GM21526 (cell line): ENCODE results near the gene TRIO.
A peak's percentile ranks its signal among the peaks of the same experiment; 100 is the strongest.

Source experiments
- ATAC-seq: cut with Tn5 transposase; IDR thresholded peaks from one replicate; pipeline ENCODE4 v1.9.1; 2021; ENCODE audit warnings: moderate library complexity; ENCODE audit not compliant: unreplicated experiment, low FRiP score

TRIO gene

GRCh38 chr5:14277385-14278320 is 134.5 kb downstream of the TRIO start:
- peak; percentile 66 for ATAC-seq

DNA sequence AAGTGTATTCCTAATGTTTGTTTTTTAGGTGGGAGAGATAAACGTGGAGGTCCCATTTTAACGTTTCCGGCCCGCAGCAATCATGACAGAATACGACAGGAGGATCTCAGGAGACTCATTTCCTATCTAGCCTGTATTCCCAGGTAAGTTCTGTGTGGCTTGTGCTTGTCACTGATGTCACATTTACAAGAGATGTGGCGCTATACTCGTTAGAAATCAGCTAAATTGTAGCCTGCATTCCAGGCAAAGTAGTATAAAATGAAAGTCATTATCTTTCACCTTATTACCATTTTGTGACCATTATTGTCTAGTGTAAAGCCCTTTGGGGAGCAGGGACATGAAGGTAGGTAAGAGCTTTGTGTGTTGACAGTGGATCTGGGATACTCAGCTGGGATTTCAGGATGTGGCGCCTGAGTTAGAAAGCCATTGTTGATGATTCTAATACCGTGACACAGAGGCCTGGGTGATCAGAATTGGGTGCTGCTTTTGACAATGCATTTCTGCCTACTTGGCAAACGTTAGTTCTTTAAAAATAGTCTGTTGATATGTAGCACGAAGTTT is 137.2 kb downstream of the TRIO start:
- no peak for ATAC-seq

DNA sequence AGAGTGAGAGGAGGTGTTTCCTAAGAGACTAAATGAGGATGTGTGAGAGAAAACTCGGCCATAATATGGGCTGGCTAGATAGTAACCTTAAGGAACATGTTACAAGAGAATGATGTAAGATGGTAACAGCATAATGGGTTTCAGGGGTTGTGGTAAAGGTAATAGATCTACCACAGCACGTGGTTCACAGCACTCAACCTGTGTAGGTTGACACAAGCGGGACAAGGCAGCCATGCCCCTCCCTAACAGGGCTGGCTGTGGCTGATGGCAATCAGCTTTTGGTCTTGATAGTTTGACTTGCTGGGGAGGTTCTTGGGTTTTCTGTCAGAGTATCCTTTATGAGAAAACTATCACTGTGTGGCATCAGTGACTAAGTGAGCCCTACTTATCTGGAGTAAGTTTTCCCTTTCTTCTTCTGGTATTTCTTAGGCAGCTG is 138.6 kb downstream of the TRIO start:
- no peak for ATAC-seq

GRCh38 chr5:14283139-14283538 is 140.0 kb downstream of the TRIO start:
- ATAC-seq = no peak

DNA sequence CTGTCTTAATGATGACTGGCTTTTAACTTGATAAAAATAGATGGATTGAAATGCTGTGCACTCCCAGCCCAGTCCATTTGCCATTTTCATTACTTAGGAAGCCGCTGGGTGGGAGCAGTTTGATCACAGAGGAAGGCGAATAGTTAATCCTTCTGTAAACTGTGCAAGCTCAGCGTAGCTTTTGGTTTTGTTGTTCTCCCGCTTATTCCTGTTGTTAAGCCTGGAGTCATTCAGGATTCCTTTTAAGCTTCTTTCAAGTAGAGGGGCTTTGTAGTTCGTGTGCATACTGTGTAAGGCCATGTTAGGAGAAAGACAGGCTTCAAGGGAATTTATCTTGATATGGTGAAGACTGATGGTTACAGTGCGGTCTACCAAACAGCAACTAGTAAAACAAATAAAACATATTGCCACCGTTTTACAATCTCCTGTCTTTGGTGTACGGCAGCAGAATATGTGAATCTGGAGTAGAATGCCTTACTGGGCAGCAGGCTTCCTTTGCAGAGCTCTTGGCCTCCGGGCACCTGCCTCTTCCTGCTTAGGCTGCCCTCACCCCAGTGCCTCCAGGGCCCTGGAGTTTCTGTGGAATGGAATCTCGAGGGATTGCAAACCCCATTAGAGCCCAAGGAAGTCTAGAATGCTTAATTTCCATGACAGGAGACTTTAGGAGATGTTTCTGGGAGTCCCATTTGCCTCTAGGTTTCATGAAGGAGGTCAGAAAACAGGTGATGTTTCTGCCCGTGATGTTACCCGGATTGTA is 141.4 kb downstream of the TRIO start:
- no peak for ATAC-seq

- ATAC-seq = no peak
Observed at GRCh38 chr5:14286007-14286406, 142.9 kb downstream of the TRIO start.

- peak; percentile 70 for ATAC-seq
Observed at GRCh38 chr5:14286574-14287421, 143.7 kb downstream of the TRIO start.

GRCh38 chr5:14292766-14293658 is 149.9 kb downstream of the TRIO start:
- no peak for ATAC-seq

GRCh38 chr5:14295610-14296009 is 152.5 kb downstream of the TRIO start:
- ATAC-seq = no peak

GRCh38 chr5:14296533-14297331 is 153.6 kb downstream of the TRIO start:
- no peak for ATAC-seq

DNA sequence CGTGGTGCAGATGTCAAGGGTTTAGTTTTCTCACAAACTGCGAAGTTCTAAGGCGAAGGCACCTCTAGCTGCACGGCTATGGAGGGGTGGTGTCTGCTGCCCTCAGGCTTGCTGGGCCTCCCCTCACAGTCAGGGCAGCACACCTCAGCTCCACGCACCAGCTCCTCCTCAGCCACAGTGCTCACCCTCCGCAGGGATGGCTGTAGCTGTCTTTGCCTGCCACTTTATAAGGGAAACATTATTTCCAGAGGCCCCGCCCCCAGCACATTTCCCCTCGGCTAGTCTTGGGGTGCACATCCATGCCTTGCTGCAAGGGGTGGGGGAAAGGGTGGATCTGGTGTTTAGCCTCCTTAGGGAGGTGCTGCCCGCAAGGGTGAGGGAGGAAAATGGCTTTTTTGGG is 154.6 kb downstream of the TRIO start:
- ATAC-seq = no peak

- ATAC-seq = no peak
Observed at GRCh38 chr5:14298126-14298847, 155.1 kb downstream of the TRIO start.

- no peak for ATAC-seq
Observed at GRCh38 chr5:14299666-14300065, 156.5 kb downstream of the TRIO start.

DNA sequence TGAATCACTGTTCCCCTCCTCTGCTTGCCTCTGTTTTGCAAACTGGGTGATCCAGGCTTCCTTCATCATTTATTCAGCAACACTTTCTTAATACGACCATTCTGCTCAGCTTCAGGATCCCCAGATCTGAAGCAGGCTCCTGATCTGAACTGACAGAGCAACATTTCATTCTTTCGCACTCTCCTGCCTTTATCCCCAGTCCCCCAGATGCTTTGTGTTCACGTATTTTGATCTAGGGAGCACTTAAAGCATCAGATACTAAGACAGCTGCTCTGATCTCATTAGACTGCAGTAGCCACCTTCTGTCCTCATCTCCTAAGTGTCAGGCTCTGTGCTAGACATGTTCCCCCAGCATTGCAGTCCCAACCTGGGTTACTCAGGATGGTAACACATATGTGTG is 158.0 kb downstream of the TRIO start:
- ATAC-seq = no peak

DNA sequence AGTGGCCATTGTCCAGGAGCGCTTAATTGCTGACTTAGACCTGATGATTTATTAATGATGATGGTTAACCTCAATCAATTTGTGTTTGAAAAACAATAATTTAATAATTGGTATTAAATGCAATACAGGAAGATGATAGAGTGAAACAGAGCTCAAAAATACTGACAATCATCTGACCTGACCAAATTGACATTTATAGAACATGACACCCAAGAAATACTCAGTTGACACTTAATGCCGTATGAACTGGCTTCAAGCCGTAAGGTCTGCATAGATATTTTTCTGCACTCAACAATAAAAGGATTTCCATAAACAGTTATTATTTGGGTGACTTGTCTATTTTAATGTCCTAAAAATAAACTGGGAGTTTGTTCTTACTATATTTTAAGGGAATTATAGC is 159.2 kb downstream of the TRIO start:
- no peak for ATAC-seq

DNA sequence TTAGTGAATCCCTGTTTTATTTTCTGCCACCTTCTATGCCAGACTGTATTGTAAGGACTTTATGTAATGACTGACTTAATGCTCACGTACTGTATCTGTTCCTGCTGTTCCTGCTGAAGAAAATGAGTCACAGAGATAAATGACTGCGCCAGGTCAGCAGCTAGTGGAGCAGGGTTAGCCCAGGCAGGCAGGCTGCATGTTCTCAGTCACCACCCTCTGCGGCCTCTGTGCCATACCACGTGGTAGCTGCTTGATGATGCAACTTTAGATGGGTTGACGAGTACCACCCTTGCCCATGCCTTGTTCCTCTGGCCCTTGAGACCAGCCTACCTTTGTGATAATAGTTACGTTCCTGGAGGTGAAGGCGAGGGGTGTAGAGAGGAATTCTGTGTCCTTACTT is 161.9 kb downstream of the TRIO start:
- ATAC-seq = no peak

DNA sequence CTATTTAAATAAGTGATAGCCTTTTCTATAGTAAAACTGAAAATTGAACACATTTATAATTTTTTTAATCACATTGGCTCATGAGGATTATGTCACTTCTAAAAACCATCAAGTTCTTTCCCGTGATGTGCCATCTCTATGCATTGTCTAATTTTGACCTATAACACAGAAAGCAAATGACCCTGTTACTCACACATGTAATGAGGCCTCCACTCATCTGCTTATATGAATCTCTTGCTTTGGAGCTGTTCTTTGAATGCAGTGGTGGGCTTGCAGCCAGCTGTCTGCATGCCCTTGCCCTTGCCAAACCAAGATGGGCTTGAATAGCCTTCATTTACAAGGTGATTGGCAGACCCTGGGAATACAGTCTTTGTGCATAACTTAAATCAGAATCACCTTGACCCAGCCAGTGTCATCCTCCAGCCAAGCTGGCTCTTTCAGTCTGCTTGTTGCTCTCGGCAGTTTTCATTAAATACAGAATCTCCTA is 163.2 kb downstream of the TRIO start:
- ATAC-seq = no peak
